Measurements from ENCODE around the gene POU5F1.
"Not testable (repeated sequence)": the region's sequence is repeated elsewhere in the genome, so short reads cannot be mapped to it uniquely, and the experiment has no call there.

The POU5F1 gene

GRCh38 chr6:31170600-31170881 lies at the start of gene POU5F1:
Gene POU5F1, minus strand, starts transcription at chr6:31170682. Its CDS starts 62 bp downstream, at chr6:31170620.
- no peak for DNase-seq

- peak; percentile 87 for DNase-seq
These were observed 45.9 kb upstream of the POU5F1 start for GRCh38 chr6:31216208-31216898.

GRCh38 chr6:31215216-31215615 lies 44.7 kb upstream of the POU5F1 start:
- DNase-seq: peak; percentile 78

- no peak for DNase-seq
These were observed 44.0 kb upstream of the POU5F1 start for GRCh38 chr6:31214516-31214915.

- no peak for DNase-seq
These were observed 40.5 kb upstream of the POU5F1 start for GRCh38 chr6:31210741-31211532.

- DNase-seq: no peak
These were observed 39.6 kb upstream of the POU5F1 start for GRCh38 chr6:31210123-31210522.

GRCh38 chr6:31209137-31209536 lies 38.7 kb upstream of the POU5F1 start:
- no peak for DNase-seq

GRCh38 chr6:31208506-31208905 lies 38.0 kb upstream of the POU5F1 start:
- no peak for DNase-seq

GRCh38 chr6:31205638-31206037 lies 35.2 kb upstream of the POU5F1 start:
- no peak for DNase-seq

GRCh38 chr6:31204751-31205145 lies 34.3 kb upstream of the POU5F1 start:
- no peak for DNase-seq

GRCh38 chr6:31203345-31203979 lies 33.0 kb upstream of the POU5F1 start:
- peak; percentile 85 for DNase-seq

GRCh38 chr6:31202259-31203166 lies 32.0 kb upstream of the POU5F1 start:
- DNase-seq: peak; percentile 43

GRCh38 chr6:31199105-31199452 lies 28.6 kb upstream of the POU5F1 start:
- DNase-seq: not testable (repeated sequence)

GRCh38 chr6:31197559-31198305 lies 27.2 kb upstream of the POU5F1 start:
- peak; percentile 84 for DNase-seq

- not testable (repeated sequence) for DNase-seq
These were observed 26.0 kb upstream of the POU5F1 start for GRCh38 chr6:31196251-31197022.

- DNase-seq: not testable (repeated sequence)
These were observed 25.0 kb upstream of the POU5F1 start for GRCh38 chr6:31195308-31195979.

- DNase-seq: no peak
These were observed 23.8 kb upstream of the POU5F1 start for GRCh38 chr6:31194061-31194834.

GRCh38 chr6:31193206-31193605 lies 22.7 kb upstream of the POU5F1 start:
- DNase-seq: no peak

GRCh38 chr6:31192431-31193105 lies 22.1 kb upstream of the POU5F1 start:
- DNase-seq: peak; percentile 3

Measured in GF-D8 (cell line).